ENCODE measurements around the gene RPS6KA3.

DNA sequence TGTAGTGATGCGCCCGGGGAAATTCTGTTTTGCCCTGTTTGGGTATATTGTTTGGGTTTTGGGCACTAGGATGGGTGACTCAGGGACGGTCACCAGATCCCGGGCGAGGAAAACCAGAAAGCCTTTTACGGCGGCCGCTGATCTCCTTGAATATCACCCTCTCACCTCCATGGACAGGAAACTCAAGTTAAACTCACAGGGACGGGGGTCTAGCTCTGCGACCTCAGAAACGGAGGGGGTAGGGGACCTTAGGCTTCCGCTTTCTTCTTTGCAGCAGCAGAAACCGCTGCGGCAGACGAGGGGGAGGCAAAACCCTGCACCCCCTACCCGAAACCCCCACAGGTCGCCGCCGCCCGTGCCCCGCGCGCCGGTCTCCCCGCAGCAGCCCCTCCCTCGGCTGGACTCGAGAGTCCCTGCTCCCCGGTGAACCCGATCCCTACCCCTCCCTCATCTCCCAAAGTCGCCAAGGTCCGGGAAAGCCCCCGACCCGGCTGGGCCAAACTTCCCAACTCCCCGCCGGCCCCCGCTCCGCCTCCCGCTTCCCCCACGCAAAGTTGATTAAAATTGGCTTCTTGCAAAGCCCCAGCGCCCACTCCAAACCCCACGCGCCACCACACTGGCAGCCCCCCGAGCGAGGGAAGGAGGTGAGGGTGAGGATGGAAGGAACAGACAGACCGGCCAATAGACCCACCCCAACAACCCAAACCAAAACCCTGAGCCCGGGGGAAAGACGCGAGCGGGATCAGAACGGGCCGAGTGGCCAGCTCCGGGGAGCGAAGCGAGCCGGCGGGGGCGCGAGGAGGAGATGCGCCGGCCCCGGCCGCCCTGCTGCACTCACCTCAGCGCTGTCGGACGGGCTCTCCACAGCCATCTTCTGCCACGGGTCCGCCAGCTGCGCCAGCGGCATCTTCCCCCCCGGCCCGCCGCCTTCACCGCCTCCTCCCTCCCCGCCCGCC lies 705 bp downstream of the RPS6KA3 start:
- no peak for TF ChIP-seq POLR2A (IDR thresholded peaks at IDR 0.05)
- TF ChIP-seq, protein P1, sequence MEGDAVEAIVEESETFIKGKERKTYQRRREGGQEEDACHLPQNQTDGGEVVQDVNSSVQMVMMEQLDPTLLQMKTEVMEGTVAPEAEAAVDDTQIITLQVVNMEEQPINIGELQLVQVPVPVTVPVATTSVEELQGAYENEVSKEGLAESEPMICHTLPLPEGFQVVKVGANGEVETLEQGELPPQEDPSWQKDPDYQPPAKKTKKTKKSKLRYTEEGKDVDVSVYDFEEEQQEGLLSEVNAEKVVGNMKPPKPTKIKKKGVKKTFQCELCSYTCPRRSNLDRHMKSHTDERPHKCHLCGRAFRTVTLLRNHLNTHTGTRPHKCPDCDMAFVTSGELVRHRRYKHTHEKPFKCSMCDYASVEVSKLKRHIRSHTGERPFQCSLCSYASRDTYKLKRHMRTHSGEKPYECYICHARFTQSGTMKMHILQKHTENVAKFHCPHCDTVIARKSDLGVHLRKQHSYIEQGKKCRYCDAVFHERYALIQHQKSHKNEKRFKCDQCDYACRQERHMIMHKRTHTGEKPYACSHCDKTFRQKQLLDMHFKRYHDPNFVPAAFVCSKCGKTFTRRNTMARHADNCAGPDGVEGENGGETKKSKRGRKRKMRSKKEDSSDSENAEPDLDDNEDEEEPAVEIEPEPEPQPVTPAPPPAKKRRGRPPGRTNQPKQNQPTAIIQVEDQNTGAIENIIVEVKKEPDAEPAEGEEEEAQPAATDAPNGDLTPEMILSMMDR (IDR thresholded peaks at IDR 0.05) = no peak
